MM.1S (cell line): ENCODE results near the gene ZNF593.

Experiments used
- DNase-seq: peaks from one replicate; pipeline ENCODE4 v3.0.0-alpha.2; 2015
- H2AFZ ChIP-seq: fragments of 300-600 bp; sonication (generic); 2 replicates; pipeline ENCODE4 v1.6.0; 2016; ENCODE audit warnings: antibody characterized with exemption, low read length
- H3F3A ChIP-seq: fragments of 300-600 bp; sonication (generic); 2 replicates; pipeline ENCODE4 v1.6.1; 2016; ENCODE audit warnings: mild to moderate bottlenecking, antibody characterized with exemption, low read length, moderate library complexity, mixed read lengths; ENCODE audit not compliant: insufficient read depth
- H3K27ac ChIP-seq: fragments of 300-600 bp; sonication (generic); 2 replicates; pipeline ENCODE4 v1.5.1; 2016; ENCODE audit warnings: mild to moderate bottlenecking, low read length
- H3K27me3 ChIP-seq: fragments of 300-600 bp; sonication (generic); replicated peaks from 2 replicates; pipeline ENCODE4 v1.6.0; 2016; ENCODE audit warnings: low read length; ENCODE audit not compliant: insufficient read depth
- H3K36me3 ChIP-seq: fragments of 300-600 bp; sonication (generic); replicated peaks from 2 replicates; pipeline ENCODE4 v1.6.1; 2016; ENCODE audit warnings: mild to moderate bottlenecking, low read length, mixed read lengths; ENCODE audit not compliant: insufficient read depth
- H3K4me1 ChIP-seq: fragments of 300-600 bp; sonication (generic); 2 replicates; pipeline ENCODE4 v1.6.1; 2016; ENCODE audit warnings: low read length, mixed read lengths
- H3K4me2 ChIP-seq: fragments of 300-600 bp; sonication (generic); 2 replicates; pipeline ENCODE4 v1.6.0; 2016; ENCODE audit warnings: low read depth, low read length
- H3K4me3 ChIP-seq: fragments of 300-600 bp; sonication (generic); 2 replicates; pipeline ENCODE4 v1.5.1; 2016; ENCODE audit warnings: low read length, mixed read lengths
- H3K79me2 ChIP-seq: fragments of 300-600 bp; sonication (generic); 2 replicates; pipeline ENCODE4 v1.6.1; 2016; ENCODE audit warnings: mixed run types, low read length, mixed read lengths
- H3K9ac ChIP-seq: fragments of 300-600 bp; sonication (generic); 2 replicates; pipeline ENCODE4 v1.6.1; 2016; ENCODE audit warnings: low read length, mixed read lengths
- H3K9me2 ChIP-seq: fragments of 300-600 bp; sonication (generic); replicated peaks from 2 replicates; pipeline ENCODE4 v1.6.1; 2016; ENCODE audit warnings: mild to moderate bottlenecking, low read length, mixed read lengths; ENCODE audit not compliant: insufficient read depth
- H3K9me3 ChIP-seq: fragments of 300-600 bp; sonication (generic); replicated peaks from 2 replicates; pipeline ENCODE4 v1.6.1; 2016; ENCODE audit warnings: mild to moderate bottlenecking, low read length, mixed read lengths; ENCODE audit not compliant: insufficient read depth
- H4K20me1 ChIP-seq: fragments of 300-600 bp; sonication (generic); 2 replicates; pipeline ENCODE4 v1.6.1; 2016; ENCODE audit warnings: mild to moderate bottlenecking, low read length, moderate library complexity, mixed read lengths; ENCODE audit not compliant: insufficient read depth
- CTCF ChIP-seq: fragments of 300-600 bp; sonication (generic); IDR thresholded peaks from 2 replicates; pipeline ENCODE4 v1.5.1; 2016; ENCODE audit warnings: antibody characterized with exemption, low read length, mixed read lengths
- EZH2 ChIP-seq: fragments of 300-600 bp; sonication (generic); optimal IDR thresholded peaks from 2 replicates; pipeline ENCODE3; 2017; ENCODE audit warnings: low read depth, mild to moderate bottlenecking, antibody characterized with exemption, low read length, mixed read lengths
- EZH2phosphoT487 ChIP-seq: fragments of 300-600 bp; sonication (generic); IDR thresholded peaks from 2 replicates; pipeline ENCODE4 v1.6.1; 2018; ENCODE audit warnings: antibody characterized with exemption, low read length

Gene ZNF593

GRCh38 chr1:26197301-26197700, 27.6 kb downstream of the ZNF593 start:
- H3F3A ChIP-seq = no peaks in the 10 kb centered on the region
- H3K79me2 ChIP-seq = no peaks in the 10 kb centered on the region
- no peaks in the 10 kb centered on the region for H3K9me2 ChIP-seq
- H2AFZ ChIP-seq = no peak overlapping the region
- H3K4me3 ChIP-seq = no peak overlapping the region
- no peak for DNase-seq
- no peak overlapping the region for H3K9ac ChIP-seq
- no peak overlapping the region for H3K27ac ChIP-seq
- no peaks in the 10 kb centered on the region for H3K9me3 ChIP-seq
- TF ChIP-seq EZH2 = no peak
- no peak for TF ChIP-seq CTCF
- TF ChIP-seq EZH2phosphoT487 = no peak
- no peaks in the 10 kb centered on the region for H3K36me3 ChIP-seq
- H3K4me1 ChIP-seq = peaks cover 13% of the 10 kb centered on the region
- H4K20me1 ChIP-seq = no peaks in the 10 kb centered on the region
- no peak overlapping the region for H3K4me2 ChIP-seq
- 0 out of 2 replicates have a peak, but pooled peaks cover 3% of the 10 kb centered on the region for H3K27me3 ChIP-seq

GRCh38 chr1:26197813-26198212, 28.1 kb downstream of the ZNF593 start:
- Histone ChIP-seq H3K27me3 (0 out of 2 replicates have a peak, but pooled peaks cover 3% of the 10 kb centered on the region), H3K4me3 (no peak overlapping the region), H3K79me2 (no peaks in the 10 kb centered on the region), H4K20me1 (no peaks in the 10 kb centered on the region), H3K9me3 (no peaks in the 10 kb centered on the region), H3K4me1 (peaks cover 13% of the 10 kb centered on the region), H3K9ac (no peak overlapping the region), H3K27ac (no peak overlapping the region), H3K36me3 (no peaks in the 10 kb centered on the region), H3K4me2 (no peak overlapping the region), H2AFZ (no peak overlapping the region), H3F3A (no peaks in the 10 kb centered on the region), H3K9me2 (no peaks in the 10 kb centered on the region)
- TF ChIP-seq CTCF (no peak), EZH2phosphoT487 (no peak), EZH2 (no peak)
- no peak for DNase-seq

- no peak overlapping the region for H3K4me2 ChIP-seq
- DNase-seq = no peak
- H3K9ac ChIP-seq = no peak overlapping the region
- no peaks in the 10 kb centered on the region for H3K27me3 ChIP-seq
- H3K4me3 ChIP-seq = no peak overlapping the region
- no peak overlapping the region for H3K27ac ChIP-seq
- H3F3A ChIP-seq = no peaks in the 10 kb centered on the region
- TF ChIP-seq EZH2 (no peak), CTCF (no peak), EZH2phosphoT487 (no peak)
- no peaks in the 10 kb centered on the region for H3K9me3 ChIP-seq
- peaks cover 13% of the 10 kb centered on the region for H3K4me1 ChIP-seq
- H3K9me2 ChIP-seq = no peaks in the 10 kb centered on the region
- no peak overlapping the region for H2AFZ ChIP-seq
- H3K36me3 ChIP-seq = no peaks in the 10 kb centered on the region
- H4K20me1 ChIP-seq = no peaks in the 10 kb centered on the region
- H3K79me2 ChIP-seq = no peaks in the 10 kb centered on the region
Observed at GRCh38 chr1:26200413-26200812, 30.7 kb downstream of the ZNF593 start.
